ENCODE data around the gene DMPK.
"Not testable (repeated sequence)": the region's sequence is repeated elsewhere in the genome, so short reads cannot be mapped to it uniquely, and the experiment has no call there.

The DMPK gene

GRCh38 chr19:45757695-45758094, 24.6 kb downstream of the DMPK start:
- FAIRE-seq: no peak
- DNase-seq (ENCODE audit: insufficient read length, low spot score): no peak

GRCh38 chr19:45754323-45754722, 28.0 kb downstream of the DMPK start:
- FAIRE-seq: no peak
- DNase-seq (ENCODE audit: insufficient read length, low spot score): no peak
- no peak for TF ChIP-seq CTCF (IDR thresholded peaks at IDR 0.05; ENCODE audit: insufficient read depth, missing control alignments)

More at GRCh38 chr19:45757695-45758094, 24.6 kb downstream of the DMPK start:
- no peak for TF ChIP-seq CTCF (IDR thresholded peaks at IDR 0.05; ENCODE audit: insufficient read depth, missing control alignments)

- TF ChIP-seq CTCF (IDR thresholded peaks at IDR 0.05; ENCODE audit: insufficient read depth, missing control alignments): no peak
- no peak for DNase-seq (ENCODE audit: insufficient read length, low spot score)
- no peak for FAIRE-seq
These were observed 28.7 kb downstream of the DMPK start for GRCh38 chr19:45753548-45753947.

- no peak for DNase-seq (ENCODE audit: insufficient read length, low spot score)
- no peak for FAIRE-seq
These were observed 29.7 kb downstream of the DMPK start for GRCh38 chr19:45752639-45753038.

GRCh38 chr19:45751483-45751882, 30.8 kb downstream of the DMPK start:
- DNase-seq (ENCODE audit: insufficient read length, low spot score); FAIRE-seq: not testable (repeated sequence)

More at GRCh38 chr19:45752639-45753038, 29.7 kb downstream of the DMPK start:
- no peak for TF ChIP-seq CTCF (IDR thresholded peaks at IDR 0.05; ENCODE audit: insufficient read depth, missing control alignments)

GRCh38 chr19:45747513-45747912, 34.8 kb downstream of the DMPK start:
- no peak for FAIRE-seq
- no peak for DNase-seq (ENCODE audit: insufficient read length, low spot score)
- no peak for TF ChIP-seq CTCF (IDR thresholded peaks at IDR 0.05; ENCODE audit: insufficient read depth, missing control alignments)

- DNase-seq (ENCODE audit: insufficient read length, low spot score): no peak
- FAIRE-seq: no peak
- no peak for TF ChIP-seq CTCF (IDR thresholded peaks at IDR 0.05; ENCODE audit: insufficient read depth, missing control alignments)
These were observed 35.4 kb downstream of the DMPK start for GRCh38 chr19:45746866-45747265.

GRCh38 chr19:45745606-45746005, 36.7 kb downstream of the DMPK start:
- TF ChIP-seq CTCF (IDR thresholded peaks at IDR 0.05; ENCODE audit: insufficient read depth, missing control alignments): no peak
- DNase-seq (ENCODE audit: insufficient read length, low spot score): no peak
- FAIRE-seq: no peak

Data from D721Med (cell line).